NCI-H82 (cell line): ENCODE measurements around the gene RELL2.

Experiments used
- DNase-seq: peaks from one replicate; lab custom pipeline; 2025; lab: John Stamatoyannopoulos, UW

Gene RELL2

DNA sequence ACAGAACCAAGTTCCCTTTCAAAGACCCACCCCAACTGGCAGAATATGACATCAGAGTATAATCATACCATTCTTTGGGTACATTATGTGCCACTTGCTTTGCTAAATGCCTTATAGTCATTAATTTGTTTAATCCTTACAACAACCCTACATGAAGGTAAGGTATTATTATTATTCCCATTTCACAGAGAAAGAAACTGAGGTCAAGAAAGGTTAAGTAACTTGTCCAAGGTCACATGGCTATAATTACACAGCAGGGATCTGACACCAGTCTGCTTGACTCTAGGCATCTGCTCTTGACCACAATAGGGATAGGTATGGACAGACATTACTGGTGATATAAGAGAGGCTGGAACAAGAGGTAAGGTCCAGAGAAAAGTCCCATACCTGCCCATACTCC, 13.2 kb downstream of the RELL2 start:
- DNase-seq = no peak

DNA sequence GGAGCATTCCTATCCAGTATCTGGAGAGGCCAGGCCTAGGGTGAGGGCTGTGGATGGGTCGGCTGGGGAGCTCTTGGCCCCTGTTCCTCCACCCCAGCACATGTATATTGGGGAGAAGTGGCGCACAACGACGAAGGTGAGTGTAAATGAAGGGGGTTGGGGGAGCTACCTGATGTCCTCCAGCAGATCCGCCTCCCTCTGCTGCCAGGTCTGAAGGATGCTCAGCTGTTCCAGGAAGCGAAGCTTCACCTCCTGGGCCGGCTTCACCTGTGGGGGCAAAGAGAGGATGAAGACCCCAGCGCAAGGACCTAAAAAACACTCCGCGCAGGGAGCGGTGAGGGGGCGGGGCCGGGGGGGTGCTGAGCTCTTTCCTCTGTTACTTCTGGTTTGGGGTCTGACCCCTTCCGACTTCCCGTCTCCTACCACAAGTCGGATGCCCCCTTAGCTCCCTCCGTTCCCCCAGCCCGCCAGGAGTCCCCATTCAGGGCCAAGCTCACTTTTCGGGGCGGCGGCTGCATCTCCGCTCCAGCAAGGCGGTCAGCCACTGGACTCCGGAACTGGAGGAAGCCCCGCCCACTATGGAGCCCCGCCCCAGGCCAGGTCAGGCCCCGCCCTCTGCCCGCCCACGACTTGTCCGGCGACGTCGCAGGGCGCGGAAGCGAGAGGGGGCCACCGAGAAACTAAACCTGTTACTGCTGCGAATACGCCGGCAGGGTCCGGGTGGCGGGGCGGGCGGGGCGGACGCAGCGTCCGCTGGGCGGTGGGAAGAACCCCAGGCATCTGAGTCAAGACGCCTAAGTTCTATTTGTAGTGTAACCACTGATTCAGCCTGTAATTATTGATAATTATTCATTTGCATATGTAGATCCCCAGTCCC, 14.3 kb downstream of the RELL2 start, which contains the start of gene FCHSD1:
FCHSD1 (minus strand) TSS at position 568 of the 877 bp plus-strand sequence; CDS start at position 518, 50 bp downstream.
- DNase-seq = peak; percentile 75

DNA sequence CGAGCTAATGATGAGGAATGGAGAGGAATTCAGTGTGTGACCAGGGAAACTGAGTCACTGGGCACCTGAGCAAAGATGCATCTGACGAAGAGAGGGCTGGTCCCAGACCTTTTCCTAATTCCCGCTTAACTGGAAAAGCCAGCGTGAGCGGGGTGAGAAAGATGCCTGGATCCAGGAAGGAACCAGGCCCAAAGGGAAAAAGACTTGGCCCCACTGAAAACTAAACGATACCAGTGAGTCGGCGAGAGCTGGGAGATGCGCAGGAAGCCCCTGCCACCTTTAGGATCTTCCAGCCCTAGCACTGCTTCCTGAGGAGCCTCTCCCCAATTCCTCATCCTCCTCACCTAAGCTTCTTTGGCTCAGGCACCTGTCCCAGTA, 14.9 kb downstream of the RELL2 start:
- DNase-seq = no peak

DNA sequence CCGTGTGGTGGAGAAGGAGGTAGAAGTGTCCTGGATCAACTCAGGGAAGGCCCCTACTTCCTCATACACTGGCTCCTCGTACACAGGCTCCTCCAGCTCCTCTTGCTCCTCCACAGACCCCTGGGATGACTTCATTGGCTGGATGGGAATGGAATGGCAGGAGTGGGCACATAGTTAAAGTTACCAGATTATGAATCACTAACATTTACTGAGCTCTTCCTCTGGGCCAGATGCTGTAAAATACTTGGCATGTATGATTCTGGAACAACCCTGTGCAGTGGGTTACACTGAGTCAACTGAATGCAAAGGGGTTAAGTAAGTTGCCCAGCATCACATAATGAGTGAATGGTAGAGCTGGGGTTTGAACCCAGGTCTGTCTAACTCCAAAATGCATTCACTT, 17.5 kb downstream of the RELL2 start:
- DNase-seq = no peak

DNA sequence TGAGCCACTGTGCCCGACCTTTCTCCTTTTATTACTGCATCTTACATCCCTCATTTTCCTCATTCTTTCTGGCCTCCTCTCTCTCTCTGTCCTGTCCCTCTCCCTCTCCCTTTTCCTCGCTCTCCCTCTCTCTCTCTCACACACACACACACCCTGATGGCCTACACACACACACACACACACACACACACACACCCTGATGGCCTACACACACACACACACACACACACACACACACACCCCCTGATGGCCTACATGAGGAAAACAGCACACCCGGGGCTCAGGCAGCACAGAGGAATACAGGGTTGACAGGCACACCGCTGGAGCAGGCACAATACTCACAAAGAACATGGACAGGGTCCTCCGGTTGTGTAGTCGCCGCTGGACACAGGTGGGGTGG, 18.2 kb downstream of the RELL2 start:
- no peak for DNase-seq

DNA sequence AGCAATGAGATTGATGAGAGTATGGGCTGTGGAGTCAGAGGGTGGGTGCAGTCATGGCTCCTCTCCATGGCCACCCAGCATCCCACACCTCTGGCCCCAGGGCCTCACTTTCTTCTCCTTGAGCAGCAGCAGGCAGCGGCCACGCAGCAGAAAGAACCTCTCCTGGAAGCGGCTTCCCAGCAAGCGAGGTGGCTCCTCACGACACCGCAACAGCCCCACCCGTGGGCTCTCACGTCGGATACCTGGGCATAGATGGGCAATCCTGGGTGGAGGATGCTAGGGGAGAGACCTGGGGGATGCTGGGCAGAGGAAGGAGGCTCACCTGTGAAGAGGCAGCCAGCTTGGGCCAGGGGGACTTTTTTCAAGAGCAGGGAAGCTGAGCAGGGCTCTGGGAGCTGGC, 19.6 kb downstream of the RELL2 start:
- DNase-seq = no peak

DNA sequence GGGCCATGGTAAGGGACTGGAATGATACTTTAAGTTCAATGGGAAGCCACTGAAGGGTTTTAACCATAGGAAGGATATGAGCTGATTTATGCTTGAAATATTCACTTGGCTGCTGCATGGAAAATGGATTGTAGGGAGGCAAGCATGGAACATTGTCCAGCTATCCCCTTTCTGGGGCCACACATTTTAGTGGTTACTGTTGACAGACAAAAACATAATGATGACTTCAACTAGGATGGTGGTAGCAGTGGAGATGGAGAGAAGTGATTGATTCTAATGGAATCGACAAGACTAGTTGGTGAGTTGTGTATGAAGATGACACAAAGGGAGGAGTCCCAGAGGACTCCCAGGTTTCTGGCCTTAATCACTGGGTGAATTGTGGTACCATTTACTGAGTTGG, 20.6 kb downstream of the RELL2 start:
- no peak for DNase-seq

DNA sequence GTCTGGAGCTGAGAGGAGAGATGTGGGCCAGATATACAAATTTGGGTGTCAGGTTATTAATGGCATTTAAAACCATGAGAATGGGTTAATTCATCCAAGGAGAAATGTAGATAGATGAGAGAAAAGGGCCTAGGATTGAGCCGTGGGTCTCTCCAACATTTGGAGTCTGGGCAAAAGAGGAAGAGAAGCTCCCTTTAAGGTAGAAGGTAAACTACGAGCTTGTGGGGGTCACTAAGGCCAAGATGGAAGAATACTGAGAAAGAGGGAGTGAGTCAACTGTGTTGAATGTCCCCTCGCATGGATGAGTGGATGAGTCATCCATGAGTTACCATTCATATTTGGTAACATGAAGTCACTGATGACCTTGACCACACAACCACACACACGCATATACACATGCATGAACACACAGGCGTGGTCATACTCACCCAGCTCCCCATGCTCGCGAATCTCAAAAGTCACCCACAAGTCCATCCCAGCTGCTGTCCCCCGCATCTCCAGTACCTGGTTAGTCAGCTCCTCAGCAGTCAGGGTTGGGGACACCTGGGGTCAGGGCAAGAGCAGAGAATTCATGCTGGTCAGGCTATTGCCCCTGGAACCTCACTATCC, 21.2 kb downstream of the RELL2 start:
- no peak for DNase-seq

DNA sequence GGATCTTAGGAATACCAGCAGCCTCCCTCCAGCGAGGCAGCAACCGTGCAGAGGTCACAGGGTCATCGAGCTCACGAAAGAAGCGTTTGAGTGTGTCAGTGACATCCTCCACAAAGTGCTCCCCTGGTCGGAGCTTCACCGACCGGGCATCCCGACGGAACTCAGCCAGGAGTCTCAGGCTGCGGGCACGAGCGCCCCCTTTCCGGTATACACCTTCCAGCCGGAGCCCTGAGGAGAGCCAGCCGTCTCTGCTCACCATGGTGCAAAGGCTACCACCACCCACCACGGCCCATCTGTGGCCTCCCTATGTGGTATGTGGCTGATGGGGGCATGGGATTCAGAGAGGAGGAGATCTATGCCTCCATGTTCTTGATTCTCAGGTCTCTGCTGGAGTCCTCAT, 25.2 kb downstream of the RELL2 start:
- no peak for DNase-seq

DNA sequence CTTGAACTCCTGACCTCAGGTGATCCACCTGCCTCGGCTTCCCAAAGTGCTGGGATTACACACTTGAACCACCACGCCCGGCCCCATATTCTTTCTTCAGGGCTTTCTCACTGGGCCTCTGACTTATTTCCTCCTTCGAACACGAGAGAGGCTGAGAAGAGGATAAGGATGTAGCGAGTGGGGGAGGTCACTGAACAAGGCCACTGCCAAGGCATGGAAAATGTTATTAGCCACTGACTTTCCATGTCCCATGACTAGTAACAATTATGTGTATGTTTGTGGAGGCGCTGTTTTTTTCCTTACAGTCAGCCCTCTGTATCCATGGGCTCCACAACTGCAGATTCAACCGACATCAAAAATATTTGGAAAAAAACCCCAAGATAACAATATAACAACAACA, 26.7 kb downstream of the RELL2 start:
- DNase-seq = no peak

DNA sequence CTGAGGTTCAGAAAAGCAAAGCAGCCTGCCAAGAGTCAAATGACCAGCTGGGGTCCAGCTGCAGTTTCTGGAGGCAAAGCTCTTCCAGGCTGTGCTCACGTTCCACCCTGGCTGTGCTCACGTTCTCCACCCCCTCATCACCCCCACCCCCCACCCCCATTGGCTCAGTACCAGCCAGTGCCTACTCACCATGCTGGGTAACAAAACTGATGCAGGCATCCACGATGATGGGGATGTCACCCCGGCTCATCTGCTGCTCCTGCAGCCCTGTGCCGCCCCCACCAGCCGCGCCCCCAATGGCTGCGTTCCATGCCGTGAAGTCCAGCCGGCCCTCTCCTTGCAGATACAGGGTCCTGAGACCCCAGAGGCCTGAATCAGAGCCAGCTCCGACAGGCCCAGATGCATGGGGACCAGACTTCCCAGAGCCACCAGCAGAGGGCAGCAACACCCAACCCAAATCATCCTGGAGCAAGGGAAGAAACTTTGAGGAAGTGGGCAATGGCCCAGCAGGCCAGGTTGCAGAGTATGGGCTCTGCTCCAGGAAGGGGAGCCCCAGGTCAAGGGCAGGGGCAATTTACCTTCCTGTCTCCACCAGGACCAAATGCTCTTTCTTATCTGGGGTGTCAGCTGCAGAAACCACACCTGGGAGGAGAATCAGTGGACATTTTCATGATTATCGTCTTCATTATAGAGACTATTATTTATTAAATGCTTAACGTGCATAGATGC, 28.1 kb downstream of the RELL2 start:
- DNase-seq = peak; percentile 70

DNA sequence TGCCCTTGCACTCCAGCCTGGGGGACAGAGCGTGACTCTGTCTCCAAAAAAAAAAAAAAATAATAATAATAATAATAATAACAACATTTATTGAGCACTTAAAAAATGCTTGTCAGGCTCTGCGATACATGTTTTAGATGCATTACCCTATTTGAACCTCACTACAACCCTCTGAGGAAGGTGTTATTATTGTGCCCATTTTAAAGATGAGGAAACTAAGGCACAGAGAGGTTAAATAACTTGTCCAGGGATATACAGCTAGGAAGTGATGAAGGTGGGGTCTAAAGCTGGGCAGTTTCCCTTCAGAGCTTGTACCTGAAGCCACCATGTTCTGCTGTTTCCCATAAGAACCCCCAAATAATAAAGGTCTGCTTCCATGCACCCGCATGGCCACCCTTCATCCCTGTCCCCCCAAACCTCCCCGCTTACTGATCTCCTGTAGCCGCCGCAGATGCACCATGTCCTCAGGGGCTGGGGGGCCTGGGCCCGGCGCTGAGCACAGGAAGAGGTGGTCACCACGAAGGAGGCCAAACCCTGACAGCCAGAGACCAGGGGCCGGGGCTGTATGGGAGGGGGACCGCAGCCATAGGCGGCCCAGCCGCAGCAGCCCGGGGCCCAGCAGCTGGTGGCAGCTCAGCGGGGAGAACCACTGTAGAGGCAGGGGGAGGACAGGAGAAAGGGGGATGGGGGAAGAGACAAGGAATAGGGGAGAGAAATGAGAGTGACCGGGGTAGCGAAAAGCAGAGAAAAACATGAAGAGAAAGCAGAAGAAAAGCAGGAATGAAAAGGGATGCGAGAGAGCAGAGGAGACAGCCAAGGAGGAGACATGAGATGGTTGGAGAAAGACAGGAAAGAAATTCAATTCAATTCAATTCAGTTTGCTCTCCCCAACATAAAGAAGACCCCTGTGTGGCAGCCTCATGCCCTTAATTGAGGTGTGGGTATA, 29.5 kb downstream of the RELL2 start:
- DNase-seq = no peak

DNA sequence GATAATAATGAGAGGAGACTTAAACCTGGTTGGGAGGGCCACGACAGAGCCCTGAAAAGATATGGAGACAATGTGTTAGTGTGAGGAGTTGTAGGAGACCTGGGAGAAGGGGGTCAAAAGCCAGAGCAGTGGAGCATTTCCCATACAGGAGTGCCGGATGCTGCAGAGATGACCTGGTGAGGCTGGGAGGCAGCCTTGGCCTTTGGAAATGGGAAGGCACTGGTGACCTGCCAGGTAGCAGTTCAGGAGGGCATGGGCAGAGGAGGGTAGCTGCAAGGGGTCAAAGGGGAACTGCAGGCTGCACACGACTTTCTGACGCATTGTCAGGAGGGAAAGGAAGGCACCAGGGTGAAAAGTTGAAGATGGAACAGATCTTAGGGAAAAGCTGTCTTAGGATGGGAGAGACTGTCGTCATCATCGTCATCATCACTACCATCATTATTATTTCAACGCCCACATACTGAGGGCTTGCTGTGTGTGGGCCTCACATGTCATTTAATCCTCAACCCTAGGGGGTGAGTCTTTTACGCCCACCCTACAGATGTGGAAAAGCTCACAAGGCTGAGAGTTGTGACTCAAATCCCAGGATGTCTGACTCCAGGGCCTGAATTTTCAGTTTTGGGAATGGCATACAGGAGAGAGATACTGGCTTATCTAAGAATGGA, 31.9 kb downstream of the RELL2 start:
- no peak for DNase-seq

DNA sequence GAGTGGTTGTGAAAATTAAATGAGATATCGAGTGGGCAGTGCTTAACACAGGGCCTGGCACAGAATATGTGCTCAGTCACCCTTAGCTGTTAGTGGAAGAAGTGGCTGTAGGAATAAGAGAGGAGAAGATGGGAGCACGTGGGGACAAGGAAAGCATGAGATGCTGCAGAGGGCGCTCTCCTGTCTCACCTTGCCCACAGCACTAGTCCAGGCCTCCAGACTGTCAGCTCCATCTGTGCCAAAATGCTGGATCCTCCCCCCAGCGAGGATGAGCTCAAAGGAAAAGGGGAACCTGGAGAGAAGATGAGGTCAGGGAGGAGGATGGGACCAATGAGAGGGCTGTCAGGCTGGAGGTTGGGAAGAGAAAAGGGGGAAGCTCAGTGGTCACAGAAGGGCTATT, 32.7 kb downstream of the RELL2 start:
- DNase-seq = no peak

DNA sequence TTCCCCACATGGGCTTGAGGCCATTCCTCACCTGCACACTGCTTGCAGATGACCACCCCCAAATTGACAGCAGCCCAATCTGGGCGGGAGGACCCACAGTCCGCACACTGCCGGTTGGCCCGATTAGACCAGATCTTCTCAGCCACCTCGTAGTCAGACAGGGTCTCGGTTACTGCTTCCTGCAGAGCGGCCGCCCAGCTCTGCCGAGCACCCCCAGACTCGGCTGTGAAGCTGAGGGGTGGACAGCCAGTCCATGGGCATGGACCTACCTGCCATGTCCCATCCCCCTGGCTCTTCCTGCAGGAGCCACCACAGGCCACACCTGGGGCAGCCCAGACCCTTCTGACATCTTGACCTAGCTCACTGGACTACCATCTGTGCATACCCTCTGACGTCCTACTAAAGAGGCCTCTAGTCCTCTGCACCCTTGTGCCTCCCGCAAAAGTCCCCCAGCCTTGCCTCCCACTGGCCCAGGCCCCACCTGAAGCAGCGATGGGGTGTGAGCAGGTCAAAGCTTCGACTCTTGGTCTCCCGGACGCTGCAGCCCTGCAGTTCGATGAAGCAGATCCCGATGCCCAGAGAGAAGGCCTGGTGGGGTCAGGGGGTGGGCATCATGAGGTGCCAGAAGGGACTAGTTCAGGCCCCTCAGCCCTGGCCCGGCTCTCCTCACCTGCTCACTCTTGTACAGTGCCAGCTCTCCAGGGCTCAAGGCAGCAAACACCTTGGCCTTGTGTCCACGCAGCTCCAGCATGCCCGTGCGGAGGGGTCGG, 35.5 kb downstream of the RELL2 start:
- no peak for DNase-seq

DNA sequence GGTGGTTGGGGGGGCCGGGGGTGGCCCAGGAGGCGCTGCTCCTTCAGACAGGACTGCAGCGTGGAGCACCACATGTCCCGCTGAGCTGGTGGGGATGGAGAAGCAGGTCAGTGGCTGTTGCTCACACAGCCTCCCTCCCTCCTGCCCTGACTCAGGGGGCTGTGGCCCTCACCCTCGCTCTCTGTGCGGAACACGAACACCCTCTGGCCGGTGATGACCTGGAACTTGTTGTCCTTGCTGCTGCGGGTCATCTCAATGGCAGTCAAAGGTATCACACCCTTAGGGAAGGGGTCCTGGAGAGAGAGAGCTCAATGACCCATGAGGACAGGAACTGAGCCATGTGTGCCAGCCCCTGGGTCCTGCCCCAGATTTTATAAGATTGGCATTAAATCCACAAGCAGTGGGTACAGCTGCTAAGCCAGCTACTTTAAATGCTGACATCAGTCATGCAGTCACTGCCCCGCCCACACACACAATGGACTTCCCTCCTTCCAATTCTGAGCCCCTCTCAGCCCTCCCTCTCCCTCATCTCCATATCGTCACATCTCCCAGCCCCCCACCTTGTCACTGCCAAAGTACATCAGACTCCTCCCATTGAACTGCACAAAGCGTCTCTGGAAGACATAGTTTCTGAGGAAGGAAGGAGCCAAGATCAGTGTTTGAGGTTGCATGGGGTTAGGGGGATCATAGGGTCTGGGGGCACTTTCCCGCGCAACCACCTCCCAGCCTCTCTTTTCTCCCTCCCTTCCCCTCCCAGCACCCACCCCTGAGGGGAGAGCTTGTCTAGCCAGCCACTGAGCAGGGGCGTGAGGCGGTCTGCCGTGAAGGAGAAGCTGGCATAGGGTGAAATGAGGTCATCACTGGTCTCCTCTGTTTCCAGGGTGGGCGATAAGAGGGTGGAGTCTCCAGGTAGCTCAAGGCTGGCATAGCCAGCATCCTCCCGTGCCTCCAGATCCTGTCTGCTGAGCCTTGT, 36.3 kb downstream of the RELL2 start:
- DNase-seq = peak; percentile 12

DNA sequence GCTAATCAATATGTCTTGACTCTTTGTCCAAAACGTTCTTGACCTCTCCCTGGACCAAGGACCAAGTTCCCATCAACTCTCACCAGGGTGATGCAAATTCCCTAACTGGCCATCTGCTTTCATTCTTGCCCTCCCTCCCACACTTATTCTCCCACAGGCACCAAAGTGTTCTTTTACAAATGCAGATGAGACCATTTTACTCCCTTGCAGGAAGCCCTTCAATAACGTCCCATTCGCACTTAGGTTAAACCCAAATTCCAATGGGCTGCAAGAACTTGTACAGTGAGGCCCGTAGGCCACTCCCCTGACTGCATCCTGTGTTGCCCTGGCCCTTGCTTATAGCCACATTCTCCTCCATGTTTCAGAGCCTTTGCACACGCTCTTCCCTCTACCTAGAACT, 38.0 kb downstream of the RELL2 start:
- no peak for DNase-seq

DNA sequence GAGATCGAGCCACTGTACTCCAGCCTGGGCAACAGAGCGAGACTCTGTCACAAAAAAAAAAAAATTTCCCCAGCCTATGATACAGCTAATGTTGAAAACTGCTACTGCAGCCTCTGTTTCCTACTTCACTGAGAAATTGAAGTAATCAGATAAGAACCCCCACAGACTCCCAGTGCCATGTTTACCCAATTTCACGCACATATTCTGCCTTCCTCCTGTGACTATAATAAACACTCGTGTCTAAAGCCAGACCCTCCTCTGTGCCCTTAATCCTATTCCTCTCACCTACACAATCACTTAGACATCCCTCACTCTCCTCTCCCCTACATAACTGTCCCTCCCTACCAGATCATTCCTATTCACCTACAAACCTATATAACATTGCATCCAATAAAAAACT, 38.9 kb downstream of the RELL2 start:
- no peak for DNase-seq

DNA sequence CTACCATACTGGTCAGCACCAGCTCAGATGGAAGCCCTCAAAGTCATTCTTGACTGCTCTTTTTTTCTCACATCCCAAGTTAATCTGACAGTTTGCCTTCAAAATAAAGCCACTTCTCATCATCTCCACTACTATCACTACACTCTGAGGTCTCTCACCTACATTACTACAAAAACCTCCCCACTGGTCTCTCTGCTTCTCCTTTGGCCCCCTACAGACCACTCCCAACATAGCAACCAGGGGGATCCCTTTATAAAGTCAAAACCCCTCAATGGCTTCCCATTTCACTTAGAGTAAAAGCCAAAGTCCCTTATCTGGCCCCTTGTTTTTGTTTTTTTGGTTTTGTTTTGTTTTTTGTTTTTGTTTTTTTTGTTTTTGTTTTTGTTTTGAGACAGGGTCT, 40.6 kb downstream of the RELL2 start:
- peak; percentile 47 for DNase-seq
